ENCODE measurements around the gene MLX. TPM values are rescaled to one million over a fixed set of nuclear protein-coding genes. Genes with fewer than 3 reads are reported as not detected.

Gene MLX
- total RNA-seq, 4 donors from 2014 or later = 24.4 to 33.9 (median 26.0) TPM

DNA sequence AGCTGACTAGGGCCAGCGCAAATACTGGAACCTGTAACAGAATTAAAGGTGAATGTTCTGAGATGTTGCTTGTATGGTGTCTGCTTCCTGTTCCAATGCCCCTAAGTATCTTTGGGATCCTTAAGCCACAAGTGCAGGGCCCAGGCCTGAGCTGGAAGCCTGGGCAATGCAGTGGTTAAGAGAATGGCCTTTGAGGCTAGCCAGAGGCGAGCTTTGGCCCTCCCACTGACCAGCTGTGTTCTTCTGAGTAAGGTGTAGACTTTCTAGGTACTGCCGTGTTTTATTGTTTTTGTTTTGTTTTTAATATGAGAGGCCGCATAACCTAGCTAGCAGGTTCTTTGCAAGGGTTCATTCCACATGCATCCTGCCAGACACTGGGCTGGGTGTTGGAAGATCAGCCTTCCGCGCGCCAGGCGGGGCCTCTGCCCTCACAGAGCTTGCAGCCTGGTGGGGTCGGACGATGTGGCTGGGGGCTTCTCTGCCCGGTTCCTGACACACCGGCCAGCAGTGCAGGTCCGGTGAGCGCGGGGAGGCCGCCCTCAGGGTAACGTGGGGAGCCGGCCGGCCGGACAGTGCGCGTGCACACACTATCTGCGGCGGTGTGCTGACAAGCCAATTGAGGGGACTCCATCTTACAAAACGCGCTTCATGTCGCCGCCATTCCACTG, 551 bp upstream of the MLX start:
- ATAC-seq = no peak
- Histone ChIP-seq H3K4me1 (peaks cover 0 to 66% (median 38%) of the 10 kb centered on the region in 3 donors), H3K9me3 (no peaks in the 10 kb centered on the region), H3K4me3 (peak overlapping the region; percentile 82 to 91), H3K36me3 (peaks cover 0 to 59% of the 10 kb centered on the region in 2 donors), H3K27me3 (no peaks in the 10 kb centered on the region), H3K27ac (peak overlapping the region; percentile 90 to 98 (median 94))
- TF ChIP-seq CTCF (IDR thresholded peaks at IDR 0.05) = no peak
- no peak for TF ChIP-seq EP300 (IDR thresholded peaks at IDR 0.05)
- no peak for TF ChIP-seq POLR2AphosphoS5 (IDR thresholded peaks at IDR 0.05)
- no peak for TF ChIP-seq POLR2A (IDR thresholded peaks at IDR 0.05)
- WGBS, 2 donors (ENCODE audit: low coverage in 1 of 2) = 15 to 80% methylated on average over 1 to 8 of the region's 28 CpGs

DNA sequence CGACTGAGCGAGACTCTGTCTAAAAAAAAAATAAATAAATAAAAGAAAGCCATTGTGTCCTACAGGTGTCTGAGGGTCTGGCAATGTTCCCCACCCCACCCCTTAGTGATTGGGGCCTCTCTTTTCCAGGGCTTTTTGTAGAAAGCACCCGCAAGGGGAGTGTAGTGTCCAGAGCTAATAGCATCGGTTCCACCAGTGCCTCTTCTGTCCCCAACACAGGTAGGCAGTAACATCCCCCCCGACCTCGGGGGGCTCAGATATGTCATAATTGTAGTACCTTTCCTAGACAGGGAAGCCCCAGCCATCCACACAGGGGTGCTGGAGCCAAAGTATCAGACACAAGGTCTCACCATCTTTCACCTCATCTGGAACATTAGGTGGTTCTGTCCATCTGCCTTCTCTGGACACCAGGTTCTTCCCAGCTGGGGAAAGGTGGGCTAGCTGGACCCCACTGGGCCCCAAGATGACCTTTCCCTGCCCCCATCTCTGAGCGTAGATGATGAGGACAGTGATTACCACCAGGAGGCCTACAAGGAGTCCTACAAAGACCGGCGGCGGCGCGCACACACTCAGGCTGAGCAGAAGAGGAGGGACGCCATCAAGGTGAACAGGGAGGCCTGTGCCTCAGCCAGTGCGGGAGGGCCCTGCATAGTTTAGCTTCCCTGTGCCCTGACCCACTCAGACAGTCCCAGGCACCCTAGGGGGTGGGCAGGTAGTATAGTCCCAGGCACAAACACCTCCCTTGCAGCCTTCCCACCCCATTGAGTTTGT, 1.6 kb downstream of the MLX start:
- H3K4me3 ChIP-seq = no peak overlapping the region
- no peaks in the 10 kb centered on the region for H3K9me3 ChIP-seq
- TF ChIP-seq POLR2A (IDR thresholded peaks at IDR 0.05) = no peak
- no peak for TF ChIP-seq EP300 (IDR thresholded peaks at IDR 0.05)
- TF ChIP-seq CTCF (IDR thresholded peaks at IDR 0.05) = no peak
- no peak for TF ChIP-seq POLR2AphosphoS5 (IDR thresholded peaks at IDR 0.05)
- peak overlapping the region in 3 of 4 donors; percentile 26 to 95 (median 94) for H3K27ac ChIP-seq
- H3K4me1 ChIP-seq = peaks cover 0 to 50% (median 27%) of the 10 kb centered on the region in 3 donors
- peaks cover 0 to 80% of the 10 kb centered on the region in 2 donors for H3K36me3 ChIP-seq
- no peaks in the 10 kb centered on the region for H3K27me3 ChIP-seq
- 80% methylated on average over 5 of the region's 14 CpGs; no CpG with 5 or more reads in 1 of the 2 donors for WGBS, 2 donors (ENCODE audit: low coverage in 1 of 2)
- no peak for ATAC-seq

GRCh38 chr17:42571435-42572225, 4.7 kb downstream of the MLX start:
- Histone ChIP-seq H3K36me3 (peaks cover 0 to 71% of the 10 kb centered on the region in 2 donors), H3K27ac (no peak overlapping the region), H3K27me3 (no peaks in the 10 kb centered on the region), H3K9me3 (no peaks in the 10 kb centered on the region), H3K4me3 (no peak overlapping the region), H3K4me1 (peaks cover 0 to 26% (median 12%) of the 10 kb centered on the region in 3 donors)
- TF ChIP-seq POLR2A (IDR thresholded peaks at IDR 0.05) = no peak
- no peak for TF ChIP-seq POLR2AphosphoS5 (IDR thresholded peaks at IDR 0.05)
- no peak for TF ChIP-seq CTCF (IDR thresholded peaks at IDR 0.05)
- TF ChIP-seq EP300 (IDR thresholded peaks at IDR 0.05) = no peak
- WGBS, 2 donors (ENCODE audit: low coverage in 1 of 2) = 53 to 70% methylated on average over 6 to 9 of the region's 12 CpGs
- no peak for ATAC-seq

DNA sequence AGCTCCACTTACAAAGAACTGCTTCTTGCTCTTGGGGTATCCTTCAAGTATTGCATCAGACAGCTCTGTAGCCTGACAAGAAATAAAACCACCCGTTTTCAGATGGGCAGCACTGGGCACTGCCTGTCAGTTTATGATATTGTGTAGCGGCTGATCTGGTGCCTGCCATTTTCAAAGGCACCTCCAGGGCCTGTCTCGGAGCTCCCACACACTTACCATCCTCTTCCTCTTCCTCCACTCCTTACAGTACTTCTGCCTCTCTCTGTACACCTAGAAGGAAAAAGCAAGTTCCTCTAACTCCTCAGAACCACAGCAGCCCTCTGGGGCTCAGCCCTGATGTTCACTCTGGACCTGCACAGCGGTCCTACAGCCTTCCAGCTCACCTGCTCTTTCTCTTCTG, 6.2 kb downstream of the MLX start:
- Histone ChIP-seq H3K36me3 (peaks cover 0 to 71% of the 10 kb centered on the region in 2 donors), H3K27ac (no peak overlapping the region), H3K9me3 (no peaks in the 10 kb centered on the region), H3K4me1 (peaks cover 0 to 27% (median 10%) of the 10 kb centered on the region in 3 donors), H3K27me3 (no peaks in the 10 kb centered on the region), H3K4me3 (no peak overlapping the region)
- WGBS, 2 donors (ENCODE audit: low coverage in 1 of 2) = 72 to 80% methylated on average over 1 to 4 of the region's 4 CpGs
- no peak for TF ChIP-seq POLR2AphosphoS5 (IDR thresholded peaks at IDR 0.05)
- TF ChIP-seq EP300 (IDR thresholded peaks at IDR 0.05) = no peak
- TF ChIP-seq POLR2A (IDR thresholded peaks at IDR 0.05) = no peak
- no peak for TF ChIP-seq CTCF (IDR thresholded peaks at IDR 0.05)
- ATAC-seq = no peak
